22Rv1 (cell line): ENCODE results near the gene LCN15.

Source experiments
- H3K27ac ChIP-seq: fragments of 450-650 bp; 2 replicates; pipeline ENCODE4 v1.5.1; 2017
- ZFX ChIP-seq: fragments of 450-650 bp; IDR thresholded peaks from 2 replicates; pipeline ENCODE4 v1.6.1; 2017; ENCODE audit warnings: antibody characterized with exemption, borderline replicate concordance
- TF ChIP-seq, protein P1 (sequence below): fragments of 450-650 bp; IDR thresholded peaks from 2 replicates; pipeline ENCODE4 v1.5.1; 2017; ENCODE audit warnings: mild to moderate bottlenecking

LCN15 gene

DNA sequence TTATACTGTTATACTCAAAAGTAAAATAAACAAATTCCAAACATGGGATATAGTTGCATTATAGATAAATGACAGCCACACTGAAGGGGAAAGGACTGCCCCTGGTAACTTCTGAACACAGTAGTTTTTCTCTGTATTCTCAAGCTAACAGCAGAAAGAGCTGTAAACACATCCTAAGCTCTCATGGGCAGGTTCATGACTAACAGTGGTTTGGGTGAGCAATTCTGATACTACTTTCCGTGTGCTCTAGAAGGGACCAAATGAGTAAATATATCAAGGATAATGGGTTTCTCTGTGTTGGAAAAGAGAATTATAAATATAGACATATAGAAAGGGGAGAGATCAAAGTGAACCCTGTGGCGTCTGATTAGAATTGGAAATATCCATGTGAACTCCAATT is 13.8 kb downstream of the LCN15 start:
- TF ChIP-seq ZFX, result no peak
- TF ChIP-seq, protein P1, sequence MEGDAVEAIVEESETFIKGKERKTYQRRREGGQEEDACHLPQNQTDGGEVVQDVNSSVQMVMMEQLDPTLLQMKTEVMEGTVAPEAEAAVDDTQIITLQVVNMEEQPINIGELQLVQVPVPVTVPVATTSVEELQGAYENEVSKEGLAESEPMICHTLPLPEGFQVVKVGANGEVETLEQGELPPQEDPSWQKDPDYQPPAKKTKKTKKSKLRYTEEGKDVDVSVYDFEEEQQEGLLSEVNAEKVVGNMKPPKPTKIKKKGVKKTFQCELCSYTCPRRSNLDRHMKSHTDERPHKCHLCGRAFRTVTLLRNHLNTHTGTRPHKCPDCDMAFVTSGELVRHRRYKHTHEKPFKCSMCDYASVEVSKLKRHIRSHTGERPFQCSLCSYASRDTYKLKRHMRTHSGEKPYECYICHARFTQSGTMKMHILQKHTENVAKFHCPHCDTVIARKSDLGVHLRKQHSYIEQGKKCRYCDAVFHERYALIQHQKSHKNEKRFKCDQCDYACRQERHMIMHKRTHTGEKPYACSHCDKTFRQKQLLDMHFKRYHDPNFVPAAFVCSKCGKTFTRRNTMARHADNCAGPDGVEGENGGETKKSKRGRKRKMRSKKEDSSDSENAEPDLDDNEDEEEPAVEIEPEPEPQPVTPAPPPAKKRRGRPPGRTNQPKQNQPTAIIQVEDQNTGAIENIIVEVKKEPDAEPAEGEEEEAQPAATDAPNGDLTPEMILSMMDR, result no peak
- no peak overlapping the region for H3K27ac ChIP-seq

DNA sequence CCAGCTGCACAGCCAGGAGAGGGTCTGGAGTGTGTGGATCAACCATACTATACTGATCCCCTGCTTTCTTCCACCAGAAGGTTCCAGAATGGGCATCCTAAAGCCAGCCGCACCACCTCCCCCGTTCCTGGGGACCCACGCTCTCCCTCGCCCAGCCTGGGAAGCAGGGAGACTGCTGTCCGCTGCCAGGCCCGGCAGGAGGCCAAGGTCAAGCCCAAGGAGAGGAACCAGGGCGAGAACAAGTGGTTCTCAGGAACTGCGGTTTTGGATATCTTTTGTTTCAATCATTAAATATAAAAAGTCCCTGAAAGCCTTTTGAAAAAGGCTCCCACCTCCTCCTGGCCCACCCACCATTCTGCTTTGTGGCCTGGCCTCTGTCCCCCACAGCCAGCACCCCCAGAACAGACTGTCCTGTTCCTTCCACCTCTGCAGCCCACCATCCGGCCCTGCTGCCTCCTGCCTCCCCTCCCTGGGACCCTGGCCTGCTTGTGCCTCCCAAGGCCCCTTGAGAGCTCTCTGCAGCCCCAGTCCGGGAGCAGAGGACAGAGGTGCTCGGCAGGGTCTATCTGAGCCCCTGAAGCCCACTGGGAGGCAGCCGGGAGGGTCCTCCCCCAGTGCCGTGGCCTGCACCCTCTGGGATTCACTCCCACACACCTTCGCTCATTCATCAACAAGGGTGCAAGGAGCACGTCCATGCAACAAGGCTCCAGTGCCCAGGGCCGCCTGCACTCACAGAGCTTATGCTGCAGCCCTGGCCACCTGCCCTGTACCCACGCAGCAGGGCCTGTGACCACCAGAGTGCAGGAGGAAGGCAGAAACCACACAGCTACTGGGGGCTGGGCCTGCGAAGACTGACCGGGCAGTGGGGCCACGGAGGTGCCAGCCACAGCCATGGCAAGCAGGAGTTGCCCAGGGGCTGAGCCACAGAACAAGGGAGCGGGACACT is 15.4 kb downstream of the LCN15 start:
- no peak overlapping the region for H3K27ac ChIP-seq

DNA sequence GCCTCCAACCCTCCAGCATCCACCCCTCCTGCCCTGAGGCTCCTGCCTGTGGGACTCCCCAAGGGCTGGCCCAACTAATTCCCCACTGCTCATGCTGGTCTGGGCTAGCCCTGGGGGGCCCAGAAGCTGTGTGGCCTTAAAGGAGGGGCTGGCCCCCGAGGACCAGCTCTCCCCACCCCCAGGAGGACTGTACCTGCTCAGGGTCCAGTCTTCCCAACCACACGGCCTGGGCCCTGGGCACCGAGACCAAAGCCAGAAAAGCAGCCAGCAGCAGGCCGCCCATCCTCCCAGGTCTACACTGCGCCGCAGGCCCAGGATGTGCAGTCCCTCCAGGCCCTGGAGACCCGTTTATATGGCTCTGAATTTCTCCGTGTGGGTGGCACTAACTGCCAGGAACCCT is 16.1 kb downstream of the LCN15 start, which contains the start of gene LCN6:
LCN6 (minus strand) TSS at position 325 of the 400 bp plus-strand sequence; CDS start at position 283, 42 bp downstream.
- H3K27ac ChIP-seq, result no peak within 1 kb of the TSS
- TF ChIP-seq ZFX, result no peak
- TF ChIP-seq, protein P1, result no peak

More for the DNA sequence above, 15.4 kb downstream of the LCN15 start:
- no peak for TF ChIP-seq ZFX
- TF ChIP-seq, protein P1, result no peak

DNA sequence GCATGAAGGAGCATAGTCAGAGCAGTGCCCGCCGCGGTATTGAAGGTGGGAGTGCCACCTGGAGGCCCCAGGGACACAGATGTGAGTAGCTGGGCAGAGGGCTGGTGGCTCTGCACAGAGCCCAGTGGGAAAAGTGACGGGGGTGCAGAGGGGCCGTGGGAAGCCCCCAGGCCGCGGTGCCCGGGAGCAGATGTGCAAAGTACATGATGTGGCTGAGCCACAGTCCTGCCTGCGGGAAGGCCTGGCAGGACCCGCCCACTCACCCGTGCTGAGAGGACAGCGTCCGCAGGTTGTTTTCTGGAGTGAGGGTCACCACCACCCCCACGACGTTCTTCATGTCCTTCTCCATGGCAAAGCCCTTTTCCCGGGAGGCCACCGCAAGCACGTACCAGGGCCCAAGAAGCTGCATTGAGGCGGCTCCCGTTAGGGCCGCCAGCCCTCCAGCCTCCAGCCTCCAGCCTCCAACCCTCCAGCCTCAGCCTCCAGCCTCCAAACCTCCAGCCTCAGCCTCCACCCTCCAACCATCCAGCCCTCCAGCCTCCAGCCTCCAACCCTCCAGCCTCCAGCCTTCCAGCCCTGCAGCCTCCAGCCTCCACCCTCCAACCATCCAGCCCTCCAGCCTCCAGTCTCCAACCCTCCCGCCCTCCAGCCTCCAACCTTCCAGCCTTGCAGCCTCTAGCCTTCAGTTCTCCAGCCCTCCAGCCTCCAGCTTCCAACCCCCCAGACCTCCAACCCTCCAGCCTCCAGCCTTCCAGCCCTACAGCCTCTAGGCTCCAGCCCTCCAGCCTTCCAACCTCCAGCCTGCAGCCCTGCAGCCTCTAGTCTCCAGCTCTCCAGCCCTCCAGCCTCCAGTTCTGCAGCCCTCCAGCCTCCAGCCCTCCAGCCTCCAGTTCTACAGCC is 16.9 kb downstream of the LCN15 start:
- no peak overlapping the region for H3K27ac ChIP-seq
- TF ChIP-seq ZFX, result no peak
- TF ChIP-seq, protein P1, result no peak

DNA sequence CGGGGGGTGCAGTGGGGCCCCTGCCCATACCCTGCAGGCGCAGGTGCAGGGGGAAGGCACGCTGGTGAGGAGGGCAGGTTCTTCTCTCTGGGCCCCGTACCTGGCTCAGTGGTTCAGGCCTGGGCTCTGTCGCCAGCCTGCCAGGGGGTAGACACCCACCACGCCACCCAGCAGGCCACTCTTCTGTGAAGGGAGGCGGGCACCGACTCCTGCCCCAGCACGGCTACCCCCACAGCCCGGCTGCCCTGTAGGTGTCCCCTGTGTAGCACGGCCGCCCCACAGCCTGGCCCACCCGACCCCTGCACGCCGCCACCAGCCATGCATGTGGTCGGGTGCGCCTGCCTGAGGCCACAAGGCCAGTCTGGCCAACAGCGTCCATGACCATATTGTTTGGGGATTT is 17.7 kb downstream of the LCN15 start:
- H3K27ac ChIP-seq, result no peak overlapping the region
- TF ChIP-seq, protein P1, result no peak
- TF ChIP-seq ZFX, result no peak

DNA sequence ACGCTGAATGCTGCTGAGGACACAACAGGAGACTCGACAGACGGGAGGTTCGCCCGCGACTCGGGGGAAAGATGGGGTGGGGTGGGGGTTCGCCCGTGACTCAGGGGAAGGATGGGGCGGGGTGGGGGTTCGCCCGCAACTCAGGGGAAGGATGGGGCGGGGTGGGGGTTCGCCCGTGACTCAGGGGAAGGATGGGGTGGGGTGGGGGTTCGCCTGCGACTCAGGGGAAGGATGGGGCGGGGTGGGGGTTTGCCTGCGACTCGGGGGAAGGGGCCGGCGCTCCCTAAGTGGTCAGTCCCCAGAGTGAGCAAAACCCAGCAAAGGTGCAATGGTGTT is 18.2 kb downstream of the LCN15 start:
- TF ChIP-seq, protein P1, result no peak
- no peak for TF ChIP-seq ZFX
- H3K27ac ChIP-seq, result no peak overlapping the region
